Iris pigment epithelial cell (primary cell): ENCODE measurements around the gene TMEM94.

ENCODE experiments used
- DNase-seq: peaks from one replicate; pipeline ENCODE4 v3.0.0-alpha.2; 2011; ENCODE audit warnings: low read depth

TMEM94 gene

GRCh38 chr17:75496005-75496404 lies 39.6 kb downstream of the TMEM94 start:
- no peak for DNase-seq

- DNase-seq: no peak
Measured at GRCh38 chr17:75498039-75498725, 41.7 kb downstream of the TMEM94 start.

GRCh38 chr17:75498726-75499213 lies 42.3 kb downstream of the TMEM94 start:
- no peak for DNase-seq

GRCh38 chr17:75499313-75500022 lies 43.0 kb downstream of the TMEM94 start:
- no peak for DNase-seq

- DNase-seq: no peak
Measured at GRCh38 chr17:75500419-75501216, 44.2 kb downstream of the TMEM94 start.

GRCh38 chr17:75501378-75502071 lies 45.1 kb downstream of the TMEM94 start:
- DNase-seq: no peak

GRCh38 chr17:75502072-75502720 lies 45.8 kb downstream of the TMEM94 start:
- DNase-seq: no peak

- no peak for DNase-seq
Measured at GRCh38 chr17:75502721-75503329, 46.4 kb downstream of the TMEM94 start.

GRCh38 chr17:75503337-75503950 lies 47.0 kb downstream of the TMEM94 start:
- no peak for DNase-seq

- no peak for DNase-seq
Measured at GRCh38 chr17:75503976-75504346, 47.5 kb downstream of the TMEM94 start.

- DNase-seq: no peak
Measured at GRCh38 chr17:75504347-75505151, 48.1 kb downstream of the TMEM94 start.

GRCh38 chr17:75505152-75505409 lies 48.6 kb downstream of the TMEM94 start:
- DNase-seq: no peak

GRCh38 chr17:75505640-75506039 lies 49.2 kb downstream of the TMEM94 start:
- no peak for DNase-seq

GRCh38 chr17:75506134-75506533 lies 49.7 kb downstream of the TMEM94 start:
- no peak for DNase-seq

GRCh38 chr17:75506888-75507287 lies 50.5 kb downstream of the TMEM94 start:
- DNase-seq: no peak

- DNase-seq: no peak
Measured at GRCh38 chr17:75507733-75508719, 51.6 kb downstream of the TMEM94 start.

GRCh38 chr17:75508931-75509361 lies 52.5 kb downstream of the TMEM94 start:
- no peak for DNase-seq

- DNase-seq: no peak
Measured at GRCh38 chr17:75509528-75510258, 53.3 kb downstream of the TMEM94 start.
